ENCODE results near the gene HMGXB3.

DNA sequence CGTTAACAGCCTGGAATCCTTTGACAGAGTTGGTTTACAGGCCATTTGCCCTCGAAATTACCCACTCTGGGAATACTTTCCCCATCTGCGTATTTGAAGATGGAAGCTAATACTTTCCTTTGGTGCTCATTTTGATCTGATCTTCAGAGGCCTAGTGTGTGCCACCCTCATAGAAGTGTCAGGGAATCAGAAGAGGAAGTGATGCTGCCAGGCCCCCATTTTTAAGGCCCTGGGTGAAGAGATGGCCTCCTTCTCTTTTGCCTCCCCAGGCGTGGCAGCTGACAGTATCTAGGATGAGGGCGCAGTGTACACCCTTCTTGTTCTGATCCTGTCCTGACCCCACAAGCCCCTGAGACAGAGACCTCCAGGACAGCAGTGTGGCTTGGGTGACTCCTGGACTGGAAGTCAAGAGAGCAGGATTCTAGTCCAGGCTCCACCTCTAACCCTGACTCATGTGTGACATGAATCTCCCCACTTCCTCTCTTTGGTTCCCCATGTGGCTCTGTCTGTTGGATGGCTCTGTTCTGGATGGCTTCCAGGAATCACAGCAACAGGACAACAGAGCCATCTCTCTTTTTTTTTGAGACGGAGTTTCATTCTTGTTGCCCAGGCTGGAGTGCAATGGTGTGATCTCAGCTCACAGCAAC, 58.1 kb downstream of the HMGXB3 start:
- TF ChIP-seq, protein P1, sequence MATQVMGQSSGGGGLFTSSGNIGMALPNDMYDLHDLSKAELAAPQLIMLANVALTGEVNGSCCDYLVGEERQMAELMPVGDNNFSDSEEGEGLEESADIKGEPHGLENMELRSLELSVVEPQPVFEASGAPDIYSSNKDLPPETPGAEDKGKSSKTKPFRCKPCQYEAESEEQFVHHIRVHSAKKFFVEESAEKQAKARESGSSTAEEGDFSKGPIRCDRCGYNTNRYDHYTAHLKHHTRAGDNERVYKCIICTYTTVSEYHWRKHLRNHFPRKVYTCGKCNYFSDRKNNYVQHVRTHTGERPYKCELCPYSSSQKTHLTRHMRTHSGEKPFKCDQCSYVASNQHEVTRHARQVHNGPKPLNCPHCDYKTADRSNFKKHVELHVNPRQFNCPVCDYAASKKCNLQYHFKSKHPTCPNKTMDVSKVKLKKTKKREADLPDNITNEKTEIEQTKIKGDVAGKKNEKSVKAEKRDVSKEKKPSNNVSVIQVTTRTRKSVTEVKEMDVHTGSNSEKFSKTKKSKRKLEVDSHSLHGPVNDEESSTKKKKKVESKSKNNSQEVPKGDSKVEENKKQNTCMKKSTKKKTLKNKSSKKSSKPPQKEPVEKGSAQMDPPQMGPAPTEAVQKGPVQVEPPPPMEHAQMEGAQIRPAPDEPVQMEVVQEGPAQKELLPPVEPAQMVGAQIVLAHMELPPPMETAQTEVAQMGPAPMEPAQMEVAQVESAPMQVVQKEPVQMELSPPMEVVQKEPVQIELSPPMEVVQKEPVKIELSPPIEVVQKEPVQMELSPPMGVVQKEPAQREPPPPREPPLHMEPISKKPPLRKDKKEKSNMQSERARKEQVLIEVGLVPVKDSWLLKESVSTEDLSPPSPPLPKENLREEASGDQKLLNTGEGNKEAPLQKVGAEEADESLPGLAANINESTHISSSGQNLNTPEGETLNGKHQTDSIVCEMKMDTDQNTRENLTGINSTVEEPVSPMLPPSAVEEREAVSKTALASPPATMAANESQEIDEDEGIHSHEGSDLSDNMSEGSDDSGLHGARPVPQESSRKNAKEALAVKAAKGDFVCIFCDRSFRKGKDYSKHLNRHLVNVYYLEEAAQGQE (IDR thresholded peaks at IDR 0.05; ENCODE audit: insufficient read depth in 1 of 2, low read depth in 2 of 2, low read length in 2 of 2): no peak
- TF ChIP-seq POLR2AphosphoS5 (IDR thresholded peaks at IDR 0.05; ENCODE audit: low read depth, low read length): no peak
- no peak for TF ChIP-seq SIN3A (IDR thresholded peaks at IDR 0.05; ENCODE audit: borderline replicate concordance, insufficient read depth, low read length)
- TF ChIP-seq TAF1 (IDR thresholded peaks at IDR 0.05; ENCODE audit: borderline replicate concordance, insufficient read depth, low read length): no peak
- TF ChIP-seq FOXP2 (optimal IDR thresholded peaks at IDR 0.05; ENCODE audit: borderline replicate concordance, extremely low read depth, extremely low read length, insufficient read depth): no peak

Measured in PFSK-1 (cell line).